GM23338 (cell line): ENCODE measurements around the gene BRME1. TPM values are rescaled to one million over a fixed set of nuclear protein-coding genes. Genes with fewer than 3 reads are reported as not detected.

Experiments used
- ATAC-seq: fragments of 200-7000 bp; cut with Tn5 transposase; 3 replicates; pipeline ENCODE4 v1.9.1; 2020
- DNase-seq: peaks from one replicate; pipeline ENCODE4 v3.0.0-alpha.2; 2015; ENCODE audit warnings: low spot score
- H2AFZ ChIP-seq: fragments of 200-600 bp; sonication (generic); 2 replicates; pipeline ENCODE4 v1.8.0; 2016; ENCODE audit warnings: antibody characterized with exemption, mild to moderate bottlenecking, moderate library complexity
- H3F3A ChIP-seq: fragments of 200-600 bp; sonication (generic); replicated peaks from 2 replicates; pipeline ENCODE4 v1.8.0; 2017; ENCODE audit warnings: antibody characterized with exemption, mixed run types, low read depth
- H3K27ac ChIP-seq: fragments of 200-600 bp; sonication (generic); 2 replicates; pipeline ENCODE4 v1.6.1; 2016; ENCODE audit warnings: low read depth
- H3K27me3 ChIP-seq: fragments of 200-600 bp; sonication (generic); 2 replicates; pipeline ENCODE4 v1.8.0; 2016; ENCODE audit warnings: mild to moderate bottlenecking, mixed run types, moderate library complexity; ENCODE audit not compliant: insufficient read depth
- H3K36me3 ChIP-seq: fragments of 200-600 bp; sonication (generic); 2 replicates; pipeline ENCODE4 v1.8.0; 2016; ENCODE audit warnings: mild to moderate bottlenecking; ENCODE audit not compliant: insufficient read depth
- H3K4me1 ChIP-seq: fragments of 200-600 bp; sonication (generic); 2 replicates; pipeline ENCODE4 v1.8.0; 2016; ENCODE audit warnings: mild to moderate bottlenecking, moderate library complexity; ENCODE audit not compliant: insufficient read depth
- H3K4me2 ChIP-seq: fragments of 200-600 bp; sonication (generic); 2 replicates; pipeline ENCODE4 v1.7.1; 2017; ENCODE audit warnings: mixed run types
- H3K4me3 ChIP-seq: fragments of 200-600 bp; sonication (generic); 2 replicates; pipeline ENCODE4 v1.6.1; 2016; ENCODE audit warnings: mixed run types
- H3K79me2 ChIP-seq: fragments of 200-600 bp; sonication (generic); replicated peaks from 2 replicates; pipeline ENCODE4 v1.8.0; 2017; ENCODE audit warnings: mild to moderate bottlenecking; ENCODE audit not compliant: insufficient read depth
- H3K9me2 ChIP-seq: fragments of 200-600 bp; sonication (generic); 2 replicates; pipeline ENCODE4 v1.8.0; 2017; ENCODE audit not compliant: insufficient read depth
- H4K20me1 ChIP-seq: fragments of 200-600 bp; sonication (generic); replicated peaks from 2 replicates; pipeline ENCODE4 v1.8.0; 2017; ENCODE audit warnings: mild to moderate bottlenecking; ENCODE audit not compliant: insufficient read depth
- H3K27ac Mint-ChIP-seq: 2 replicates; pipeline ENCODE4 v1.8.0; 2020; ENCODE audit warnings: inconsistent platforms, mild to moderate bottlenecking, moderate library complexity, mixed read lengths
- H3K27me3 Mint-ChIP-seq: 3 replicates; pipeline ENCODE4 v1.8.0; 2022; ENCODE audit warnings: low read depth, mild to moderate bottlenecking, moderate library complexity, mixed read lengths, inconsistent platforms; ENCODE audit not compliant: insufficient read depth, poor library complexity
- H3K36me3 Mint-ChIP-seq: 3 replicates; pipeline ENCODE4 v1.8.0; 2021; ENCODE audit warnings: low read depth, mild to moderate bottlenecking, inconsistent platforms, moderate library complexity, mixed read lengths
- H3K4me1 Mint-ChIP-seq: 3 replicates; pipeline ENCODE4 v1.8.0; 2020; ENCODE audit warnings: mild to moderate bottlenecking, inconsistent platforms, mixed read lengths
- H3K4me3 Mint-ChIP-seq: 3 replicates; pipeline ENCODE4 v1.8.0; 2021; ENCODE audit warnings: moderate library complexity, mild to moderate bottlenecking, inconsistent platforms, mixed read lengths
- H3K9me3 Mint-ChIP-seq: 3 replicates; pipeline ENCODE4 v1.8.0; 2020; ENCODE audit warnings: moderate library complexity, mild to moderate bottlenecking, inconsistent platforms, mixed read lengths
- CREB1 ChIP-seq: fragments of 250-450 bp; sonication (Bioruptor Pico); IDR thresholded peaks from 2 replicates; pipeline ENCODE4 v1.5.0; 2020; ENCODE audit warnings: low read depth, mild to moderate bottlenecking, moderate library complexity
- CTCF ChIP-seq, 2 experiments: fragments of 200-600 bp in 1 of 2; sonication (generic) in 1 of 2; conservative IDR thresholded peaks; 2 replicates each; pipeline versions ENCODE4 v1.5.1 to v1.6.1; 2016 to 2017; ENCODE audit warnings: antibody characterized with exemption in 2 of 2, low read depth in 2 of 2, mild to moderate bottlenecking in 2 of 2, moderate library complexity in 1 of 2
- ETS1 ChIP-seq: IDR thresholded peaks from 2 replicates; pipeline ENCODE4 v1.6.1; 2016; ENCODE audit warnings: antibody characterized with exemption
- EZH2 ChIP-seq: fragments of 200-600 bp; sonication (generic); IDR thresholded peaks from one replicate; pipeline ENCODE4 v1.8.0; 2017; ENCODE audit warnings: antibody characterized with exemption, mild to moderate bottlenecking, low read depth; ENCODE audit not compliant: unreplicated experiment
- EZH2phosphoT487 ChIP-seq: fragments of 200-600 bp; sonication (generic); IDR thresholded peaks from one replicate; pipeline ENCODE4 v1.8.1; 2018; ENCODE audit warnings: antibody characterized with exemption; ENCODE audit not compliant: unreplicated experiment
- JUNB ChIP-seq: IDR thresholded peaks from one replicate; pipeline ENCODE4 v1.6.1; 2016; ENCODE audit warnings: antibody characterized with exemption; ENCODE audit not compliant: unreplicated experiment
- NANOG ChIP-seq: IDR thresholded peaks from 2 replicates; pipeline ENCODE4 v1.6.1; 2016; ENCODE audit warnings: antibody characterized with exemption, borderline replicate concordance
- POLR2AphosphoS5 ChIP-seq: IDR thresholded peaks from 2 replicates; pipeline ENCODE4 v1.6.1; 2016; ENCODE audit warnings: antibody characterized with exemption, low read depth
- REST ChIP-seq: IDR thresholded peaks from one replicate; pipeline ENCODE4 v1.6.1; 2018; ENCODE audit warnings: antibody characterized with exemption; ENCODE audit not compliant: unreplicated experiment
- STAT1 ChIP-seq: IDR thresholded peaks from one replicate; pipeline ENCODE4 v1.6.1; 2016; ENCODE audit warnings: antibody characterized with exemption; ENCODE audit not compliant: unreplicated experiment
- ZNF114 ChIP-seq: fragments of 250-450 bp; sonication (Bioruptor Pico); IDR thresholded peaks from 2 replicates; pipeline ENCODE4 v1.5.0; 2020; ENCODE audit warnings: mild to moderate bottlenecking, moderate library complexity
- ZNF331 ChIP-seq: fragments of 250-450 bp; sonication (Bioruptor Pico); IDR thresholded peaks from 2 replicates; pipeline ENCODE4 v1.5.0; 2020; ENCODE audit warnings: low read depth, mild to moderate bottlenecking, moderate library complexity
- ZNF462 ChIP-seq: fragments of 250-450 bp; sonication (Bioruptor Pico); IDR thresholded peaks from 2 replicates; pipeline ENCODE4 v1.5.0; 2020; ENCODE audit warnings: mild to moderate bottlenecking, moderate library complexity
- polyA plus RNA-seq: library from polyadenylated mRNA; unstranded; fragments of >200 nt; fragmentation: Nextera tagmentation; extraction: Ambion mirVana; gene quantifications from 2 replicates; pipeline ENCODE4 v1.2.1, GENCODE V29; 2016
- total RNA-seq: library from RNA; depleted of rRNA; stranded (reverse); fragments of >200 nt; shearing (Covaris generic); gene quantifications from 2 replicates; pipeline ENCODE4 v1.2.3, GENCODE V29; 2014

BRME1 gene
- total and polyA plus RNA-seq, 2 experiments from 2014 or later: 3.9 to 4.0 TPM

- H3K27ac ChIP-seq: no peak overlapping the region
- Mint-ChIP-seq H3K4me3 (no peak overlapping the region), H3K4me1 (no peaks in the 10 kb centered on the region), H3K36me3 (no peaks in the 10 kb centered on the region), H3K9me3 (peaks cover 3% of the 10 kb centered on the region; the same call in 2 of the 3 replicates), H3K27me3 (peaks cover 3% of the 10 kb centered on the region), H3K27ac (no peak overlapping the region)
- H4K20me1 ChIP-seq: no peaks in the 10 kb centered on the region
- H3K4me2 ChIP-seq: no peak overlapping the region
- H2AFZ ChIP-seq: no peak overlapping the region
- no peak for ATAC-seq
- TF ChIP-seq STAT1 (no peak), EZH2phosphoT487 (no peak), NANOG (no peak), ZNF114 (no peak), CTCF (conservative IDR thresholded peaks at IDR 0.05; ENCODE audit: low read depth in 2 of 2) (no peak), ZNF331 (CRISPR knock-in tag) (no peak), EZH2 (no peak), JUNB (no peak), CREB1 (CRISPR knock-in tag) (no peak), POLR2AphosphoS5 (no peak), REST (no peak), ETS1 (no peak), ZNF462 (CRISPR knock-in tag) (no peak)
- DNase-seq: no peak
- H3K79me2 ChIP-seq: no peaks in the 10 kb centered on the region
- H3K4me1 ChIP-seq: no peaks in the 10 kb centered on the region
- no peaks in the 10 kb centered on the region for H3K9me2 ChIP-seq
- no peaks in the 10 kb centered on the region for H3F3A ChIP-seq
- no peak overlapping the region for H3K4me3 ChIP-seq
- no peaks in the 10 kb centered on the region for H3K36me3 ChIP-seq
- no peaks in the 10 kb centered on the region for H3K27me3 ChIP-seq
Observed at GRCh38 chr19:13946414-13946813, 40.5 kb upstream of the BRME1 start.
